ENCODE data around the gene PCLO. TPM values are rescaled to one million over a fixed set of nuclear protein-coding genes. Genes with fewer than 3 reads are reported as not detected.

The PCLO gene
- total RNA-seq, 1 experiment from 2014 or later, result 3.0 TPM

DNA sequence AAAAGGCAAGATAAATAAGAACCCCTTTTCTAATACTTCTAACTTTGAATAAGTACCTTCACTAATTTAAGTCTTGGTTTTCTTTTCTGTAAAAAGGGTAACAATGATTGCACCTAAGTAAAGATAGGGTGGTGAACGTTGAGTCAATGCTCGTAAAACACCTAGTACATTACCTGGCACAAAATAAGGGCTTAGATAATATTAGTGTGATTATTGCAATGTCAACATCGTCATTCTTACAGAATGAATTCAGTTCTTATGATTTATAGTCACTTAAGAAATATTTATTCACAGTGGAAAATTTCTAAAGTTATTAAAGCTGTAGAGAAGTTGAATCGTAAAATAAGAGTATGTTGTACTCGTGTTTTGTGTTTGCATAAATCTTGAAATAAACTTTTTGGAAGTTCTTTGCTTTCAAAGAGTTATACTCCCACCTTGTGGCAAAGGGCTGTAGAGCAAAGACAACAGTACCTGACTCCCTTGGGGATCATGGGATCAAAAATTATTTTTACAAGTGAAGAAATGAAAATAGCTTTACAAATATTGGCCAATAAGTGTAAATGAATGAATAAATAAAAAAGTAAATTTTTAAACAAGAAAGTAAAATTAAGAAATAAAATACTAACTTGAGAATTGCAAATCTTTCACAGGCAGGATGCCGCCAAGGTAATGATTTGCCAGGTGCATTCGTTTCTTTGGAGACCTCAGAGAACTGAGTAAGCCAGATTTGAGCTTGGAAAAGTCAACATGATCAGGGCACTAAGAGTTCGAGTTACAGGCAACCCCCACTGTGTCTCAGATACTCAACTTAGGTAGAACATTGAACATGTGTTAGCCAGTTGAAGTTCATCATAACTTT is 433.3 kb downstream of the PCLO start:
- no peaks in the 10 kb centered on the region for H3K27me3 Mint-ChIP-seq (ENCODE audit: low read depth)
- no peaks in the 10 kb centered on the region for H3K4me1 Mint-ChIP-seq
- no peak overlapping the region for H3K27ac Mint-ChIP-seq
- CTCF ChIA-PET, result interaction anchor here (0.6 to 1.4 kb wide), 4 partner anchors 125 to 1245 kb away, joined by 3 to 5 read pairs (median 3); no protein-coding TSS in a partner anchor
- POLR2A ChIA-PET, result no interaction called here
- no peak for ATAC-seq
- DNase-seq (ENCODE audit: low spot score), result no peak
- TF ChIP-seq, protein P1, sequence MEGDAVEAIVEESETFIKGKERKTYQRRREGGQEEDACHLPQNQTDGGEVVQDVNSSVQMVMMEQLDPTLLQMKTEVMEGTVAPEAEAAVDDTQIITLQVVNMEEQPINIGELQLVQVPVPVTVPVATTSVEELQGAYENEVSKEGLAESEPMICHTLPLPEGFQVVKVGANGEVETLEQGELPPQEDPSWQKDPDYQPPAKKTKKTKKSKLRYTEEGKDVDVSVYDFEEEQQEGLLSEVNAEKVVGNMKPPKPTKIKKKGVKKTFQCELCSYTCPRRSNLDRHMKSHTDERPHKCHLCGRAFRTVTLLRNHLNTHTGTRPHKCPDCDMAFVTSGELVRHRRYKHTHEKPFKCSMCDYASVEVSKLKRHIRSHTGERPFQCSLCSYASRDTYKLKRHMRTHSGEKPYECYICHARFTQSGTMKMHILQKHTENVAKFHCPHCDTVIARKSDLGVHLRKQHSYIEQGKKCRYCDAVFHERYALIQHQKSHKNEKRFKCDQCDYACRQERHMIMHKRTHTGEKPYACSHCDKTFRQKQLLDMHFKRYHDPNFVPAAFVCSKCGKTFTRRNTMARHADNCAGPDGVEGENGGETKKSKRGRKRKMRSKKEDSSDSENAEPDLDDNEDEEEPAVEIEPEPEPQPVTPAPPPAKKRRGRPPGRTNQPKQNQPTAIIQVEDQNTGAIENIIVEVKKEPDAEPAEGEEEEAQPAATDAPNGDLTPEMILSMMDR (IDR thresholded peaks at IDR 0.05), result peak; percentile 43; the same call in 1 of the 2 replicates
- TF ChIP-seq RORB (CRISPR knock-in tag; IDR thresholded peaks at IDR 0.05), result no peak
- no peak overlapping the region for H3K4me3 Mint-ChIP-seq
- H3K36me3 Mint-ChIP-seq, result no peaks in the 10 kb centered on the region
- no peaks in the 10 kb centered on the region for H3K9me3 Mint-ChIP-seq

DNA sequence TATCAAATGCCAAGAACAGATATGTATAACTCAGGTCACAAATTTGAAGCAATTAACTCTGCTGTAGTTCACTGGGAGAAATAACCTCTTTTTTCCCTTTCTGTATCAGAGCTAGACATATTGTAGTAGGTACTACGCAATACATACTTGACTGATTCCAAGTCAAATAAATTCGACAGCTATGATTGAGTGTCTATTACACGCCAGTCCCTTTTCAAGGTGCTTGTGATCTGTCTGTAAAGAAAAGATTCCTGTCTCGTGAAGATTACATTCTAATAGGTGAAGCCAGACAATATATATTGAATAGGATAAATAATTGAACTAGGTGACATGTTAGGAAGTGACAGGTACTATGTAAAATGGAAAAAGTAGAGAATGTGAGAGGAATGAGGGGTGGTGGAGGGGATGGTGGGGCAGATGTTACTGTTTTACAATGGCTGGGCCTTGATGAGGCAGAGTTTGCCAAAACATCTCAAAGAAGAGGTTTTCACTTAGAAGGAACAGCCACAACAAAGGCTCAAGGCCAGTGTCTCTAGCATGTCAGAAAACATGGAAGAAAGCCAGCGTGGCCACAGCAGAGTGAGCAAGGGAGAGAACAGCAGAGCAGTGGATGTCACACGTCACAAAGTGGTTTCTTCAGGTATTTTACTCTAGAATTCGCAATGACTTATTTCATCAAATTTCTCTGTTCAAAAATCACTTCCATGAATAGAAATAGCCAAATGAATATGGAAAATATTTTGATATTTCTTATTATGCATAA is 436.5 kb downstream of the PCLO start:
- Mint-ChIP-seq H3K36me3 (no peaks in the 10 kb centered on the region), H3K4me3 (no peak overlapping the region), H3K27ac (no peak overlapping the region), H3K9me3 (no peaks in the 10 kb centered on the region), H3K4me1 (peaks cover 13% of the 10 kb centered on the region), H3K27me3 (ENCODE audit: low read depth) (no peaks in the 10 kb centered on the region)
- ATAC-seq (no peak), DNase-seq (ENCODE audit: low spot score) (no peak)
- ChIA-PET CTCF (no interaction called here), POLR2A (no interaction called here)
- no peak for TF ChIP-seq JAZF1 (CRISPR knock-in tag; IDR thresholded peaks at IDR 0.05)
- no peak for TF ChIP-seq CREM (CRISPR knock-in tag; IDR thresholded peaks at IDR 0.05)
- no peak for TF ChIP-seq ESRRA (CRISPR knock-in tag; IDR thresholded peaks at IDR 0.05; ENCODE audit: borderline replicate concordance)
- TF ChIP-seq, protein P2, sequence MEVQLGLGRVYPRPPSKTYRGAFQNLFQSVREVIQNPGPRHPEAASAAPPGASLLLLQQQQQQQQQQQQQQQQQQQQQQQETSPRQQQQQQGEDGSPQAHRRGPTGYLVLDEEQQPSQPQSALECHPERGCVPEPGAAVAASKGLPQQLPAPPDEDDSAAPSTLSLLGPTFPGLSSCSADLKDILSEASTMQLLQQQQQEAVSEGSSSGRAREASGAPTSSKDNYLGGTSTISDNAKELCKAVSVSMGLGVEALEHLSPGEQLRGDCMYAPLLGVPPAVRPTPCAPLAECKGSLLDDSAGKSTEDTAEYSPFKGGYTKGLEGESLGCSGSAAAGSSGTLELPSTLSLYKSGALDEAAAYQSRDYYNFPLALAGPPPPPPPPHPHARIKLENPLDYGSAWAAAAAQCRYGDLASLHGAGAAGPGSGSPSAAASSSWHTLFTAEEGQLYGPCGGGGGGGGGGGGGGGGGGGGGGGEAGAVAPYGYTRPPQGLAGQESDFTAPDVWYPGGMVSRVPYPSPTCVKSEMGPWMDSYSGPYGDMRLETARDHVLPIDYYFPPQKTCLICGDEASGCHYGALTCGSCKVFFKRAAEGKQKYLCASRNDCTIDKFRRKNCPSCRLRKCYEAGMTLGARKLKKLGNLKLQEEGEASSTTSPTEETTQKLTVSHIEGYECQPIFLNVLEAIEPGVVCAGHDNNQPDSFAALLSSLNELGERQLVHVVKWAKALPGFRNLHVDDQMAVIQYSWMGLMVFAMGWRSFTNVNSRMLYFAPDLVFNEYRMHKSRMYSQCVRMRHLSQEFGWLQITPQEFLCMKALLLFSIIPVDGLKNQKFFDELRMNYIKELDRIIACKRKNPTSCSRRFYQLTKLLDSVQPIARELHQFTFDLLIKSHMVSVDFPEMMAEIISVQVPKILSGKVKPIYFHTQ (CRISPR knock-in tag; IDR thresholded peaks at IDR 0.05), result no peak

DNA sequence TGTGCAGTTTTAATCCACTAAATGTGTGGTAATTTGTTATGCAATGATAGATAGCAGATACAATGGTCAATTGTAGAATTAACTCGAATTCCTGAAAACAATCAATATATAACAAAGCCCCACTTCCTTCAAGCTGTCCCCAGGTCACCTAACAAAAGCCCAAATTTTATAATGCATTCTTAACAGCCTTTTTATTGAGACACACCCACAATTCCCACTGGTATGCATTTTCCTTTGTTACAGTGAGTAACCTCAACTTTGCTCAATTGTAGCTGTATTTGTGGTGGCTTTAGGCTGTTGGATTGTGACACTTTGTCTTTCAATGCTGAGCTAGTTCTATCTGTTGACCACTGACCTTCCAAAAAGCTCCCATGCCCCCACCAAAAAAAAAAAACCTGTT is 439.3 kb downstream of the PCLO start:
- ChIA-PET CTCF (interaction anchor here (0.9 to 2.0 kb wide), 3 partner anchors 99 to 242 kb away, joined by 3 to 7 read pairs (median 5); no protein-coding TSS in a partner anchor), POLR2A (no interaction called here)
- peak; percentile 16; the same call in 1 of the 2 replicates for ATAC-seq
- Mint-ChIP-seq H3K4me3 (no peak overlapping the region), H3K4me1 (peaks cover 13% of the 10 kb centered on the region), H3K36me3 (no peaks in the 10 kb centered on the region), H3K27ac (no peak overlapping the region), H3K9me3 (peaks cover 9% of the 10 kb centered on the region; the same call in 1 of the 2 replicates), H3K27me3 (ENCODE audit: low read depth) (no peaks in the 10 kb centered on the region)
- no peak for DNase-seq (ENCODE audit: low spot score)
- no peak for TF ChIP-seq FOXJ3 (CRISPR knock-in tag; IDR thresholded peaks at IDR 0.05; ENCODE audit: borderline replicate concordance)
- no peak for TF ChIP-seq JUN (CRISPR knock-in tag; IDR thresholded peaks at IDR 0.05)
- TF ChIP-seq CREM (CRISPR knock-in tag; IDR thresholded peaks at IDR 0.05), result no peak
- TF ChIP-seq GTF2I (CRISPR knock-in tag; conservative IDR thresholded peaks at IDR 0.05), result no peak
- TF ChIP-seq, protein P3, sequence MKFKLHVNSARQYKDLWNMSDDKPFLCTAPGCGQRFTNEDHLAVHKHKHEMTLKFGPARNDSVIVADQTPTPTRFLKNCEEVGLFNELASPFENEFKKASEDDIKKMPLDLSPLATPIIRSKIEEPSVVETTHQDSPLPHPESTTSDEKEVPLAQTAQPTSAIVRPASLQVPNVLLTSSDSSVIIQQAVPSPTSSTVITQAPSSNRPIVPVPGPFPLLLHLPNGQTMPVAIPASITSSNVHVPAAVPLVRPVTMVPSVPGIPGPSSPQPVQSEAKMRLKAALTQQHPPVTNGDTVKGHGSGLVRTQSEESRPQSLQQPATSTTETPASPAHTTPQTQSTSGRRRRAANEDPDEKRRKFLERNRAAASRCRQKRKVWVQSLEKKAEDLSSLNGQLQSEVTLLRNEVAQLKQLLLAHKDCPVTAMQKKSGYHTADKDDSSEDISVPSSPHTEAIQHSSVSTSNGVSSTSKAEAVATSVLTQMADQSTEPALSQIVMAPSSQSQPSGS (CRISPR knock-in tag; IDR thresholded peaks at IDR 0.05; ENCODE audit: borderline replicate concordance, low read depth), result no peak
- TF ChIP-seq, protein P4, sequence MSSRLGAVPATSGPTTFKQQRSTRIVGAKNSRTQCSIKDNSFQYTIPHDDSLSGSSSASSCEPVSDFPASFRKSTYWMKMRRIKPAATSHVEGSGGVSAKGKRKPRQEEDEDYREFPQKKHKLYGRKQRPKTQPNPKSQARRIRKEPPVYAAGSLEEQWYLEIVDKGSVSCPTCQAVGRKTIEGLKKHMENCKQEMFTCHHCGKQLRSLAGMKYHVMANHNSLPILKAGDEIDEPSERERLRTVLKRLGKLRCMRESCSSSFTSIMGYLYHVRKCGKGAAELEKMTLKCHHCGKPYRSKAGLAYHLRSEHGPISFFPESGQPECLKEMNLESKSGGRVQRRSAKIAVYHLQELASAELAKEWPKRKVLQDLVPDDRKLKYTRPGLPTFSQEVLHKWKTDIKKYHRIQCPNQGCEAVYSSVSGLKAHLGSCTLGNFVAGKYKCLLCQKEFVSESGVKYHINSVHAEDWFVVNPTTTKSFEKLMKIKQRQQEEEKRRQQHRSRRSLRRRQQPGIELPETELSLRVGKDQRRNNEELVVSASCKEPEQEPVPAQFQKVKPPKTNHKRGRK (CRISPR knock-in tag; IDR thresholded peaks at IDR 0.05; ENCODE audit: borderline replicate concordance), result no peak
- TF ChIP-seq, protein P5, sequence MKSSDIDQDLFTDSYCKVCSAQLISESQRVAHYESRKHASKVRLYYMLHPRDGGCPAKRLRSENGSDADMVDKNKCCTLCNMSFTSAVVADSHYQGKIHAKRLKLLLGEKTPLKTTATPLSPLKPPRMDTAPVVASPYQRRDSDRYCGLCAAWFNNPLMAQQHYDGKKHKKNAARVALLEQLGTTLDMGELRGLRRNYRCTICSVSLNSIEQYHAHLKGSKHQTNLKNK (CRISPR knock-in tag; IDR thresholded peaks at IDR 0.05), result no peak
- TF ChIP-seq KAT7 (CRISPR knock-in tag; IDR thresholded peaks at IDR 0.05; ENCODE audit: borderline replicate concordance), result no peak
- no peak for TF ChIP-seq ZNF263 (CRISPR knock-in tag; IDR thresholded peaks at IDR 0.05; ENCODE audit: low read depth)

Measured in WTC11 (cell line).